ENCODE results near the gene SCFD2.
A peak's percentile ranks its signal among the peaks of the same experiment; 100 is the strongest.

Gene SCFD2

GRCh38 chr4:52870225-52870624 is 495.6 kb downstream of the SCFD2 start:
- no peak overlapping the region for H3K4me3 ChIP-seq (ENCODE audit: insufficient read depth, low read depth, low read length)
- no peaks in the 10 kb centered on the region for H3K9me3 ChIP-seq (ENCODE audit: control insufficient read depth, low read length)
- 91 to 94% methylated on average over 4 of the region's 4 CpGs for WGBS, 2 experiments
- H3K27me3 ChIP-seq (ENCODE audit: control insufficient read depth, insufficient read depth, low read length, poor library complexity, severe bottlenecking), result no peaks in the 10 kb centered on the region
- peaks cover 40% of the 10 kb centered on the region for H3K4me1 ChIP-seq (ENCODE audit: control insufficient read depth, insufficient read depth, low read length)
- H3K27ac ChIP-seq (ENCODE audit: insufficient read depth, low read depth, low read length, poor library complexity, severe bottlenecking), result no peak overlapping the region
- H3K36me3 ChIP-seq (ENCODE audit: control insufficient read depth, insufficient read depth, low read length), result peaks cover 17% of the 10 kb centered on the region

- Histone ChIP-seq H3K9me3 (ENCODE audit: control insufficient read depth, low read length) (no peaks in the 10 kb centered on the region), H3K27ac (ENCODE audit: insufficient read depth, low read depth, low read length, poor library complexity, severe bottlenecking) (no peak overlapping the region), H3K27me3 (ENCODE audit: control insufficient read depth, insufficient read depth, low read length, poor library complexity, severe bottlenecking) (no peaks in the 10 kb centered on the region), H3K36me3 (ENCODE audit: control insufficient read depth, insufficient read depth, low read length) (peaks cover 19% of the 10 kb centered on the region), H3K4me1 (ENCODE audit: control insufficient read depth, insufficient read depth, low read length) (peaks cover 40% of the 10 kb centered on the region), H3K4me3 (ENCODE audit: insufficient read depth, low read depth, low read length) (no peak overlapping the region)
- WGBS, 2 experiments, result 0% methylated on average over 1 of the region's 1 CpG
These were observed 496.2 kb downstream of the SCFD2 start for GRCh38 chr4:52869656-52870055.

- Histone ChIP-seq H3K36me3 (ENCODE audit: control insufficient read depth, insufficient read depth, low read length) (peaks cover 19% of the 10 kb centered on the region), H3K9me3 (ENCODE audit: control insufficient read depth, low read length) (no peaks in the 10 kb centered on the region), H3K4me3 (ENCODE audit: insufficient read depth, low read depth, low read length) (no peak overlapping the region), H3K27ac (ENCODE audit: insufficient read depth, low read depth, low read length, poor library complexity, severe bottlenecking) (no peak overlapping the region), H3K4me1 (ENCODE audit: control insufficient read depth, insufficient read depth, low read length) (peaks cover 35% of the 10 kb centered on the region), H3K27me3 (ENCODE audit: control insufficient read depth, insufficient read depth, low read length, poor library complexity, severe bottlenecking) (no peaks in the 10 kb centered on the region)
- 88% methylated on average over 12 of the region's 12 CpGs for WGBS, 2 experiments
These were observed 496.7 kb downstream of the SCFD2 start for GRCh38 chr4:52869196-52869595.

GRCh38 chr4:52868133-52868532 is 497.7 kb downstream of the SCFD2 start:
- Histone ChIP-seq H3K27ac (ENCODE audit: insufficient read depth, low read depth, low read length, poor library complexity, severe bottlenecking) (no peak overlapping the region), H3K27me3 (ENCODE audit: control insufficient read depth, insufficient read depth, low read length, poor library complexity, severe bottlenecking) (no peaks in the 10 kb centered on the region), H3K36me3 (ENCODE audit: control insufficient read depth, insufficient read depth, low read length) (peaks cover 19% of the 10 kb centered on the region), H3K4me1 (ENCODE audit: control insufficient read depth, insufficient read depth, low read length) (peaks cover 27% of the 10 kb centered on the region), H3K9me3 (ENCODE audit: control insufficient read depth, low read length) (no peaks in the 10 kb centered on the region), H3K4me3 (ENCODE audit: insufficient read depth, low read depth, low read length) (no peak overlapping the region)
- 60 to 63% methylated on average over 8 of the region's 8 CpGs for WGBS, 2 experiments

- Histone ChIP-seq H3K36me3 (ENCODE audit: control insufficient read depth, insufficient read depth, low read length) (peaks cover 19% of the 10 kb centered on the region), H3K4me1 (ENCODE audit: control insufficient read depth, insufficient read depth, low read length) (peaks cover 23% of the 10 kb centered on the region), H3K4me3 (ENCODE audit: insufficient read depth, low read depth, low read length) (no peak overlapping the region), H3K27me3 (ENCODE audit: control insufficient read depth, insufficient read depth, low read length, poor library complexity, severe bottlenecking) (no peaks in the 10 kb centered on the region), H3K27ac (ENCODE audit: insufficient read depth, low read depth, low read length, poor library complexity, severe bottlenecking) (no peak overlapping the region), H3K9me3 (ENCODE audit: control insufficient read depth, low read length) (no peaks in the 10 kb centered on the region)
- 91 to 94% methylated on average over 4 of the region's 4 CpGs for WGBS, 2 experiments
These were observed 498.7 kb downstream of the SCFD2 start for GRCh38 chr4:52867163-52867562.

- Histone ChIP-seq H3K27ac (ENCODE audit: insufficient read depth, low read depth, low read length, poor library complexity, severe bottlenecking) (no peak overlapping the region), H3K4me3 (ENCODE audit: insufficient read depth, low read depth, low read length) (no peak overlapping the region), H3K4me1 (ENCODE audit: control insufficient read depth, insufficient read depth, low read length) (peaks cover 23% of the 10 kb centered on the region), H3K27me3 (ENCODE audit: control insufficient read depth, insufficient read depth, low read length, poor library complexity, severe bottlenecking) (no peaks in the 10 kb centered on the region), H3K36me3 (ENCODE audit: control insufficient read depth, insufficient read depth, low read length) (peaks cover 19% of the 10 kb centered on the region), H3K9me3 (ENCODE audit: control insufficient read depth, low read length) (no peaks in the 10 kb centered on the region)
- WGBS, 2 experiments, result 96 to 97% methylated on average over 4 of the region's 4 CpGs
These were observed 499.1 kb downstream of the SCFD2 start for GRCh38 chr4:52866734-52867133.

GRCh38 chr4:52865300-52865699 is 500.6 kb downstream of the SCFD2 start:
- H3K27me3 ChIP-seq (ENCODE audit: control insufficient read depth, insufficient read depth, low read length, poor library complexity, severe bottlenecking), result peaks cover 4% of the 10 kb centered on the region
- 89 to 94% methylated on average over 9 of the region's 9 CpGs for WGBS, 2 experiments
- H3K27ac ChIP-seq (ENCODE audit: insufficient read depth, low read depth, low read length, poor library complexity, severe bottlenecking), result no peak overlapping the region
- no peaks in the 10 kb centered on the region for H3K9me3 ChIP-seq (ENCODE audit: control insufficient read depth, low read length)
- peaks cover 19% of the 10 kb centered on the region for H3K36me3 ChIP-seq (ENCODE audit: control insufficient read depth, insufficient read depth, low read length)
- H3K4me3 ChIP-seq (ENCODE audit: insufficient read depth, low read depth, low read length), result peak overlapping the region; percentile 17
- peaks cover 23% of the 10 kb centered on the region for H3K4me1 ChIP-seq (ENCODE audit: control insufficient read depth, insufficient read depth, low read length)

GRCh38 chr4:52864793-52865192 is 501.1 kb downstream of the SCFD2 start:
- H3K27ac ChIP-seq (ENCODE audit: insufficient read depth, low read depth, low read length, poor library complexity, severe bottlenecking), result no peak overlapping the region
- H3K36me3 ChIP-seq (ENCODE audit: control insufficient read depth, insufficient read depth, low read length), result peaks cover 19% of the 10 kb centered on the region
- H3K9me3 ChIP-seq (ENCODE audit: control insufficient read depth, low read length), result no peaks in the 10 kb centered on the region
- peak overlapping the region; percentile 16 for H3K4me3 ChIP-seq (ENCODE audit: insufficient read depth, low read depth, low read length)
- H3K4me1 ChIP-seq (ENCODE audit: control insufficient read depth, insufficient read depth, low read length), result peaks cover 23% of the 10 kb centered on the region
- WGBS, 2 experiments, result 94 to 96% methylated on average over 5 of the region's 5 CpGs
- peaks cover 4% of the 10 kb centered on the region for H3K27me3 ChIP-seq (ENCODE audit: control insufficient read depth, insufficient read depth, low read length, poor library complexity, severe bottlenecking)

GRCh38 chr4:52863324-52863723 is 502.5 kb downstream of the SCFD2 start:
- no peaks in the 10 kb centered on the region for H3K9me3 ChIP-seq (ENCODE audit: control insufficient read depth, low read length)
- peaks cover 19% of the 10 kb centered on the region for H3K36me3 ChIP-seq (ENCODE audit: control insufficient read depth, insufficient read depth, low read length)
- 5 to 10% methylated on average over 6 of the region's 6 CpGs for WGBS, 2 experiments
- H3K27me3 ChIP-seq (ENCODE audit: control insufficient read depth, insufficient read depth, low read length, poor library complexity, severe bottlenecking), result peaks cover 4% of the 10 kb centered on the region
- peak overlapping the region; percentile 78 for H3K4me3 ChIP-seq (ENCODE audit: insufficient read depth, low read depth, low read length)
- no peak overlapping the region for H3K27ac ChIP-seq (ENCODE audit: insufficient read depth, low read depth, low read length, poor library complexity, severe bottlenecking)
- peaks cover 15% of the 10 kb centered on the region for H3K4me1 ChIP-seq (ENCODE audit: control insufficient read depth, insufficient read depth, low read length)

GRCh38 chr4:52862639-52863161 is 503.2 kb downstream of the SCFD2 start:
- peaks cover 4% of the 10 kb centered on the region for H3K27me3 ChIP-seq (ENCODE audit: control insufficient read depth, insufficient read depth, low read length, poor library complexity, severe bottlenecking)
- H3K9me3 ChIP-seq (ENCODE audit: control insufficient read depth, low read length), result no peaks in the 10 kb centered on the region
- H3K4me3 ChIP-seq (ENCODE audit: insufficient read depth, low read depth, low read length), result peak overlapping the region; percentile 78
- peaks cover 19% of the 10 kb centered on the region for H3K36me3 ChIP-seq (ENCODE audit: control insufficient read depth, insufficient read depth, low read length)
- peak overlapping the region; percentile 36 for H3K27ac ChIP-seq (ENCODE audit: insufficient read depth, low read depth, low read length, poor library complexity, severe bottlenecking)
- 1% methylated on average over 23 of the region's 23 CpGs for WGBS, 2 experiments
- H3K4me1 ChIP-seq (ENCODE audit: control insufficient read depth, insufficient read depth, low read length), result peaks cover 9% of the 10 kb centered on the region
